Gastroesophageal sphincter (tissue), 4 donors: ENCODE results near the gene WARS2. TPM values are rescaled to one million over a fixed set of nuclear protein-coding genes. Genes with fewer than 3 reads are reported as not detected.
A peak's percentile ranks its signal among the peaks of the same experiment; 100 is the strongest.

Source experiments
- ATAC-seq: fragments of 150-250 bp; one replicate; pipeline ENCODE4 v1.9.1; 2016; ENCODE audit warnings: mild to moderate bottlenecking, moderate library complexity
- H3K27ac ChIP-seq, 4 donors: fragments of 200-600 bp; sonication (generic) in 3 of 4; 1 replicate in 3 of 4; 2 replicates in 1 of 4; pipeline ENCODE4 v1.5.1; 2016 to 2019
- H3K27me3 ChIP-seq: fragments of 200-600 bp; sonication (generic); one replicate; pipeline ENCODE4 v1.5.1; 2019
- H3K36me3 ChIP-seq, 2 donors: fragments of 200-600 bp; sonication (generic); one replicate each; pipeline ENCODE4 v1.5.1; 2019; ENCODE audit warnings: control low read depth in 1 of 2
- H3K4me1 ChIP-seq, 3 donors: fragments of 200-600 bp; sonication (generic); 1 replicate in 2 of 3; 2 replicates in 1 of 3; pipeline ENCODE4 v1.5.1; 2016 to 2019; ENCODE audit warnings: control low read depth in 2 of 3
- H3K4me3 ChIP-seq, 2 donors: fragments of 200-600 bp; sonication (generic); one replicate each; pipeline ENCODE4 v1.5.1; 2019; ENCODE audit warnings: mild to moderate bottlenecking in 1 of 2, moderate library complexity in 1 of 2
- H3K9me3 ChIP-seq, 3 donors: fragments of 200-600 bp; sonication (generic); one replicate each; pipeline ENCODE4 v1.5.1; 2017 to 2019; ENCODE audit warnings: control low read depth in 2 of 3
- EP300 ChIP-seq: sonication (generic); formaldehyde crosslinking; IDR thresholded peaks from one replicate; pipeline ENCODE4 v1.6.1; 2017; ENCODE audit warnings: antibody characterized with exemption, mild to moderate bottlenecking
- POLR2A ChIP-seq, 2 donors: fragments of 450-650 bp; IDR thresholded peaks; one replicate each; pipeline ENCODE4 v1.6.1; 2017; ENCODE audit warnings: antibody characterized with exemption in 2 of 2, mild to moderate bottlenecking in 2 of 2, moderate library complexity in 1 of 2
- POLR2AphosphoS5 ChIP-seq: sonication (generic); formaldehyde crosslinking; IDR thresholded peaks from one replicate; pipeline ENCODE4 v1.6.1; 2017; ENCODE audit warnings: antibody characterized with exemption
- WGBS, 2 donors: methylation state at CpG; one replicate each; pipeline ENCODE4 v1.1.5; 2018; ENCODE audit warnings: low coverage in 1 of 2; 5-methylcytosine and 5-hydroxymethylcytosine counted together
- total RNA-seq, 4 donors: library from RNA; depleted of rRNA; stranded (reverse); fragments of >200 nt; gene quantifications; one replicate each; pipeline ENCODE4 v1.1.0, GENCODE V29; 2016
- TF ChIP-seq, protein P1 (sequence below), 4 experiments: fragments of 200-600 bp in 2 of 4; fragments of 450-650 bp in 2 of 4; sonication (generic) in 1 of 4; IDR thresholded peaks; one replicate each; pipeline ENCODE4 v1.5.1; 2017 to 2019; ENCODE audit warnings: antibody characterized with exemption in 4 of 4, mild to moderate bottlenecking in 2 of 4, moderate library complexity in 2 of 4

Gene WARS2
- total RNA-seq, 4 donors from 2014 or later, result 9.2 to 12.8 (median 11.7) TPM

DNA sequence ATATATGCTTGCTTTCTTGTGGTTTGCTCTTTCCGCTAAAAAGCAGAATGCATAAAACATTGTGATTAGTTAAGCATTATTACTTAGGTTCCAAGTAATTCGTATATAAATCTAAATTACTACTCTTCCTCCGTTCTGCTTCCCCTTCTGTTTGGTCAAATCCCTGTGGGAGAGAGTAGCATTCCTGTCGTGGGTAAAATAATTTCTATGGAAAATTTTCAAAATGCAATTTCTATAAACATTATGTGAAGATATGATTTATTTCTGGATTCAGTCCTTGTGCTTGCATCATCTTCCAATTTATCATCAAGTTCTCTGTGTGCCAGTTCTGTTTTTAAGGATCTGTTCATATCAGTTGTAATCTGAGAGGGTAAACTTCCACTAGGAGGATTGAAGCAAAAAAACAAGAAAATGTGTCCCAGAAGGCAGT is 7.2 kb upstream of the WARS2 start:
- Histone ChIP-seq H3K9me3 (no peaks in the 10 kb centered on the region), H3K4me1 (peaks cover 0 to 16% (median 0%) of the 10 kb centered on the region in 3 donors), H3K27ac (peak overlapping the region in 2 of 4 donors; percentile 3 to 40), H3K27me3 (no peaks in the 10 kb centered on the region), H3K36me3 (peaks cover 0 to 4% of the 10 kb centered on the region in 2 donors), H3K4me3 (no peak overlapping the region)
- peak; percentile 41 for ATAC-seq
- 32 to 41% methylated on average over 4 of the region's 4 CpGs for WGBS, 2 donors
- TF ChIP-seq EP300, result no peak
- TF ChIP-seq, protein P1, sequence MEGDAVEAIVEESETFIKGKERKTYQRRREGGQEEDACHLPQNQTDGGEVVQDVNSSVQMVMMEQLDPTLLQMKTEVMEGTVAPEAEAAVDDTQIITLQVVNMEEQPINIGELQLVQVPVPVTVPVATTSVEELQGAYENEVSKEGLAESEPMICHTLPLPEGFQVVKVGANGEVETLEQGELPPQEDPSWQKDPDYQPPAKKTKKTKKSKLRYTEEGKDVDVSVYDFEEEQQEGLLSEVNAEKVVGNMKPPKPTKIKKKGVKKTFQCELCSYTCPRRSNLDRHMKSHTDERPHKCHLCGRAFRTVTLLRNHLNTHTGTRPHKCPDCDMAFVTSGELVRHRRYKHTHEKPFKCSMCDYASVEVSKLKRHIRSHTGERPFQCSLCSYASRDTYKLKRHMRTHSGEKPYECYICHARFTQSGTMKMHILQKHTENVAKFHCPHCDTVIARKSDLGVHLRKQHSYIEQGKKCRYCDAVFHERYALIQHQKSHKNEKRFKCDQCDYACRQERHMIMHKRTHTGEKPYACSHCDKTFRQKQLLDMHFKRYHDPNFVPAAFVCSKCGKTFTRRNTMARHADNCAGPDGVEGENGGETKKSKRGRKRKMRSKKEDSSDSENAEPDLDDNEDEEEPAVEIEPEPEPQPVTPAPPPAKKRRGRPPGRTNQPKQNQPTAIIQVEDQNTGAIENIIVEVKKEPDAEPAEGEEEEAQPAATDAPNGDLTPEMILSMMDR (IDR thresholded peaks at IDR 0.05), result no peak
- TF ChIP-seq POLR2AphosphoS5, result peak; percentile 9
- TF ChIP-seq POLR2A (IDR thresholded peaks at IDR 0.05), result no peak

DNA sequence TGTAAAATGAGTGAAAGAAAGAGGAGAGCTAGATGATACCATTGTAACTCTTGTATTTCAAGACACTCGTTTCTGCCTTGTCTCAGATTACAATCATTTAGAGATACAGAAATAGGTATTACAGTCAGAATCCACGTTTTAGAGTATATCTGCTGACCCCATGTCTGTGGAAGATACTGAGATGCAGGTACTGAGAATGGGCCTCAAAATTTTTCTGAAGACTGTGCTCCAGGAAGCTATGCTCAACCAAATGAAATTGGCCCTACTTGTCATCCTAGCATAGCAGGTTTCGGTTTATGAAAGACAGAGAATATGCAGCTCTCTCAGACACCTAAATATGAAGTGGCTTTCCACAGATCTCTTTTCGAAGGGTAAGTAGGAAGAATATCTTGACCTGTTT is 6.0 kb upstream of the WARS2 start:
- Histone ChIP-seq H3K27ac (no peak overlapping the region), H3K4me1 (peaks cover 0 to 28% (median 0%) of the 10 kb centered on the region in 3 donors), H3K36me3 (peaks cover 0 to 4% of the 10 kb centered on the region in 2 donors), H3K27me3 (no peaks in the 10 kb centered on the region), H3K9me3 (no peaks in the 10 kb centered on the region), H3K4me3 (no peak overlapping the region)
- TF ChIP-seq, protein P1 (IDR thresholded peaks at IDR 0.05), result no peak
- no peak for TF ChIP-seq POLR2AphosphoS5
- no peak for TF ChIP-seq EP300
- TF ChIP-seq POLR2A (IDR thresholded peaks at IDR 0.05), result no peak
- no peak for ATAC-seq
- 83 to 86% methylated on average over 4 of the region's 4 CpGs for WGBS, 2 donors

DNA sequence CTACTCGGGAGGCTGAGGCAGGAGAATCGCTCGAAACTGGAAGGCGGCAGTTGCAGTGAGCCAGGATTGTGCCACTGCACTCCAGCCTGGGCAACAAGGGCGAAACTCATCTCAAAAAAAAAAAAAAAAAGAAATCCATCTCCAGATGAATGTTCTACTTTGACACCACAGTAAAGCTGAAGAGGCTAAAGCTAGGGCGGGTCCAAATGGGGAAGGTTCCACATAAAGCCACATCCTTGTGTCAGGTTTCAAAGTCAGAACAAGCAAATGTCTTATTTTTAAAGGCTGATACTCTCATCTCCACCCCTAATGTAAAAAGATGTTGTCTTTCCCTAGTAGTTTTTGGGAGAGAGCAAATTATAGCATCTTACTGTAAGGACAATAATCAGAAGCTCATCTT is 4.4 kb upstream of the WARS2 start:
- Histone ChIP-seq H3K4me3 (no peak overlapping the region), H3K27ac (no peak overlapping the region), H3K4me1 (peaks cover 0 to 37% (median 3%) of the 10 kb centered on the region in 3 donors), H3K9me3 (no peaks in the 10 kb centered on the region), H3K36me3 (peaks cover 0 to 4% of the 10 kb centered on the region in 2 donors), H3K27me3 (no peaks in the 10 kb centered on the region)
- 100% methylated on average over 1 to 5 of the region's 6 CpGs for WGBS, 2 donors
- TF ChIP-seq EP300 (no peak), POLR2AphosphoS5 (no peak), POLR2A (IDR thresholded peaks at IDR 0.05) (no peak)
- TF ChIP-seq, protein P1 (IDR thresholded peaks at IDR 0.05), result no peak
- ATAC-seq, result no peak

DNA sequence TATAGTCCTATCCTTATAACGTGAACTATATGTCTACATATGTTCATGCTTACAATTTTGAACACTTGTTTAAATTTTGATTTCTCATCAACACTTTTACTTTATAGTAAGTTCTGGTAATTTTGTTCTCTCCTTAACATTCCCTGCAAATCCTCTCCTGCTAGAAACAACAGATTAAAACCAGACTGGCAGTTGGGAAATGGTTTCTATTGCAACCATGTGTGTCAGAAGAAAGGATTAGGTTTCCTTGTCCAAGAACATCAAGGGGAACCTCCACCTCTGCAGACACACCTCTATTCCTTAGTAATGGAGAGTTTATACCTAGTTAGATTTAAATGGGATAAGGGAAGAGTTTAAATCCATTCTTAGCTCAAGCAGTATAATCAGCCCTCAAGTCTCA is 3.3 kb upstream of the WARS2 start:
- no peak for ATAC-seq
- H3K4me3 ChIP-seq, result no peak overlapping the region
- 76 to 89% methylated on average over 1 of the region's 1 CpG for WGBS, 2 donors
- peaks cover 0 to 47% (median 11%) of the 10 kb centered on the region in 3 donors for H3K4me1 ChIP-seq
- no peaks in the 10 kb centered on the region for H3K27me3 ChIP-seq
- no peak overlapping the region for H3K27ac ChIP-seq
- TF ChIP-seq POLR2AphosphoS5 (no peak), POLR2A (IDR thresholded peaks at IDR 0.05) (no peak), EP300 (no peak)
- TF ChIP-seq, protein P1 (IDR thresholded peaks at IDR 0.05), result no peak
- no peaks in the 10 kb centered on the region for H3K9me3 ChIP-seq
- peaks cover 0 to 4% of the 10 kb centered on the region in 2 donors for H3K36me3 ChIP-seq

DNA sequence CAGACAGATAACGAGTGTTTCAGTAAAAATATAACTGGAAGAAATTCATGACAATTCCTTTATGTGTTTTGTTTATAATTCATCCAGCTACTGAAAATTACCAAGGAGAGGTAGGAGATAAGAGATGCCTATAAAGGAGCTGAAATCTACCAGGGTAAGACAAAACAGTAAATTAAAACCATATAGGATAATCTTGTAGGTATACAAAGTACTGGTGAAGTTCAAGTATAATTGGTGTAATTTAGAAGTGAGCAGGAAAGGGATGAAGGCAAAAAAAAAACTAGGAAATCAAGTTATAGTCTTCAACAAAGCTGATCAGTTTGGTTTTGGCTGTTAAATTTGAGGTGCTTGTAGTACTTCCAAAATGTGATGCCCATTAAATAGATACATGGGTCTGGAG is 1.2 kb upstream of the WARS2 start:
- Histone ChIP-seq H3K4me3 (no peak overlapping the region), H3K27ac (no peak overlapping the region), H3K36me3 (peaks cover 0 to 4% of the 10 kb centered on the region in 2 donors), H3K27me3 (no peaks in the 10 kb centered on the region), H3K4me1 (peaks cover 0 to 40% (median 11%) of the 10 kb centered on the region in 3 donors), H3K9me3 (no peaks in the 10 kb centered on the region)
- TF ChIP-seq POLR2A (IDR thresholded peaks at IDR 0.05), result no peak
- TF ChIP-seq, protein P1 (IDR thresholded peaks at IDR 0.05), result no peak
- no peak for TF ChIP-seq EP300
- TF ChIP-seq POLR2AphosphoS5, result no peak
- ATAC-seq, result no peak
- WGBS, 2 donors, result 94 to 95% methylated on average over 1 of the region's 1 CpG
